DND-41 (cell line): ENCODE measurements around the gene IL1RN.

Experiments used
- CTCF ChIP-seq: IDR thresholded peaks from 2 replicates; pipeline ENCODE4 v1.5.1; 2012; ENCODE audit warnings: borderline replicate concordance, low read length, moderate library complexity, mild to moderate bottlenecking; ENCODE audit not compliant: poor library complexity, severe bottlenecking; ENCODE audit errors: extremely low read depth
- EZH2 ChIP-seq: IDR thresholded peaks from 3 replicates; pipeline ENCODE4 v1.6.1; 2012; ENCODE audit warnings: borderline replicate concordance, low read depth, mild to moderate bottlenecking, moderate library complexity, low read length, inconsistent platforms; ENCODE audit not compliant: severe bottlenecking

GRCh38 chr2:113116100-113116958, 11.1 kb upstream of the IL1RN start:
- TF ChIP-seq CTCF (no peak), EZH2 (no peak)
